HG03108 (cell line): ENCODE measurements around the gene RGL3.
"Not testable (repeated sequence)": the region's sequence is repeated elsewhere in the genome, so short reads cannot be mapped to it uniquely, and the experiment has no call there.

Experiments used
- ATAC-seq: cut with Tn5 transposase; IDR thresholded peaks from one replicate; pipeline ENCODE4 v1.9.1; 2021; ENCODE audit warnings: moderate library complexity; ENCODE audit not compliant: unreplicated experiment

The RGL3 gene

DNA sequence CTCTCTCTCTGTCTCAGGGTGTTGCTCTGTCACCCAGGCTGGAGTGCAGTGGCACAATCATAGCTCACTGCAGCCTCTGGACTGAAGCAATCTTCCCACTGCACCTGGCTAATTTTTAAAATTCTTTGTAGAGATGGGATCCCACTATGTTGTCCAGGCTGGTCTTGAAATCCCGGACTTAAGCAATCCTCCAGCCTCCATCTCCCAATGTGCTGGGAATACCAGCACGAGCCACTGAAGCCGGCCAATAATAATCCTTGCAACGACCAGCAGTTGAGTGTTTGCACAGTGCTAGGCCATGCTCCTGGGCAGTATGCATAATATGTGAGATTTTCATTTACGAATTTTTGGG lies 34.4 kb downstream of the RGL3 start:
- ATAC-seq, result no peak

DNA sequence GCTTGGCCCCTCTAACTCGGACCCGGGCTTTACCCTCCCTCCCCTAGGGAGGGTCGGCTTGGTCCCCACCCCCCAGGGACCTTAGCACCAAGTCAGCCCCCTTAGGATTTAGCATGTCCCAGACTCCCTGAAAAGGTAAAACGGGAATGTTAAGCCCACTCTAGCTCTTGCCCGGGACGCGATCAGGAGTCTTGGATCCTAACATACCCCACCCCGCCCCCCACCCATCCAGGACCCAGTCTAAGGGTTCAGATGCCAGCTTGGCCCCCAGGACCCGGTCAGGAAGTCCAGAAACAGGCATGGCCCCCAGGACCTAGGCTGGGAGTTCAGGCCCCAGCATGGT lies 35.4 kb downstream of the RGL3 start:
- ATAC-seq, result no peak

GRCh38 chr19:11382898-11383705 lies 36.0 kb downstream of the RGL3 start:
- ATAC-seq, result no peak

GRCh38 chr19:11380653-11381537 lies 38.2 kb downstream of the RGL3 start:
- ATAC-seq, result peak; percentile 66

GRCh38 chr19:11379857-11380350 lies 39.2 kb downstream of the RGL3 start:
- no peak for ATAC-seq

DNA sequence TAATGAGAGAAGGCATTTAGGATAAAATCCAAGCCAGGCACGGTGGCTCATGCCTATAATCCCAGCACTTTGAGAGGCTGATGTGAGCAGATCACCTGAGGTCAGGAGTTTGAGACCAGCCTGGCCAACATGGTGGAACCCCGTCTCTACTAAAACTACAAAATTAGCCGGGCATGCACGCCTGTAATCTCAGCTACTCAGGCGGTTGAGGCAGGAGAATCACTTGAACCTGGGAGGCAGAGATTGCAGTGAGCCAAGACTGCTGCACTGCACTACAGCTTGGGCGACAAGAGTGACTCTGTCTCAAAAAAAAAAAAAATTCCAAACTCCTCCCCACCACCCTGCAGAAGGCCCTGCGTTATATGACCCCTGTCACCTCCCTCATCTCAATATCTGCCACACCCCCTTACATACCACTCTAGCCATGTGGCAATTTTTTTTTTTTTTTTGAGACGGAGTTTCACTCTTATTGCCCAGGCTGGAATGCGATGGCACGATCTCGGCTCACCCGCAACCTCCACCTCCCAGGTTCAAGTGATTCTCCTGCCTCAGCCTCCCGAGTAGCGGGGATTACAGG lies 39.8 kb downstream of the RGL3 start:
- not testable (repeated sequence) for ATAC-seq

DNA sequence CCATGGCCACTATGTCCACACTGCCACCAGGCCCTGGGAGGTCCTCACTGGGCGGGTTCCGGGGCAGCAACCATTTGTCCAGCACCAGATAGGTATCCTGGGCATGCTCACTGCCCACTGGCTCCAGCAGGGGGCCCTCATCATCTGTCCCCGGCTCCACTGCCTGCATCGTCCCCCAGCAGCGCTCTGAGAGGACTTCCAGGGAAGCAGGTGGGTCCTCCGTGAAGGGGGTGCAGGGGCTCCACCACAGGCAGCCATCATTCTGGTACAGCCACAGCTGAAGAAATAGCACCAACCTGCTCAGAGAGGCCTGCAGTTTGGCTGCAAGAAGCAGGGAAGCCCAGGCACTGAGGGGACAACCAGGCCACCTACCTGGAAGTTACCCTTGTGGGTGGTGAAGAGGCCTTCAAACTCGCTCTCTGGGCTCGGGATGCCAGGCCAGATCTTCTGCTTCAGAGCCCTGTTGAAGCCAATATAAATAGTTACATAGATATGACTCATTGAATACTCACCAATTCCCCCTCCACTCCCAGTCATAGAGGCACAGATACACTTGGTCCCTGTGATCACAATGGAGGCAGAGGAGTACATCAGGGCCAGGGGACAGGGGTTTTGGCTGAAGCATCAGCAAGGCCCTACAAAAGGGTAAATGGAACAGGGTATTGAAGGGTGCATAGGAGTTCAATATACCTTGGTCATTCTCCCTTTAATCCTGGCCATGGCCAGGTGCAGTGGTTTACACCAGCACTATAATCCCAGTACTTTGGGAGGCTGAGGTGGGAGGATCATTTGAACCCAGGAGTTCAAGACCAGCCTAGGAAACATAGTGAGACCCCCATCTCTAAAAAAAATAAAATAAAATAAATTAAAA lies 40.6 kb downstream of the RGL3 start:
- ATAC-seq, result no peak

DNA sequence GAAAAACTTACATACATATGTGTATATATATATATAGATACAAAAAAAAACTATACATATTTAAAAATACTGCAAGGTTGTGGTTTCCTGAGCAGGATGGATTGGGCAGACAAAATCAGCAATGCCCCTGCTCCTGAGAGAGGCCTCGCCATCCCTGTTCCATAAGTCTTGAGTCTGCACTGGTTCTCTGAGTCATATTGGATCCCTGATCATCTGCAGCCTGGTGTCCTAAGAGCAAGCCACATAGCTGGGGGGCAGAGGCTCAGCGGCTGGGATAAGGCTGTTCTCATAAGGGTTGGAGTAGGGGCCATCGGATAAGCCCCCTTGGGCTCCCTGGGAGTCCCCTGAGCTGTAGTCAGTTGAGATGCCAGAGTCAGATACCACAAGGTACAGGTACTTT lies 41.4 kb downstream of the RGL3 start:
- ATAC-seq, result no peak

DNA sequence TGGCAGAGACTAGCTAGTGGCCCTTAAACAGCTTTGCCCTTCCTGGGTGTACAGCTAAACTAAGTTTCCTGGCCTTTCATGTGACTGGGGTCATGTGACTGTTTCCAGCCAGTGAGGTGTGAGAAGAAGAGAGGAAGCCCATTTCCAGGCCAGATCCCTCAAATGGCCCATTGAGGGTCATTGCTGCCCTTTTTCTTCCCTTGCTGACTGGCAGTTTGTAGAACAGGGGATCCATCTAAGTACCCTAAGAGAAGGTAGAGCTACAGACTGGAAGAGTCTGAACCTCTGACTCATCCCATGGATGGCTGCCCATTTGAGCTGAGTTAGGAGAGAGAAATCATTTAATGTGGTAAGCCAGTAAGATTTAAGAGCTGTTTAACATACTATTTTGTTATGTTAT lies 41.9 kb downstream of the RGL3 start:
- no peak for ATAC-seq

DNA sequence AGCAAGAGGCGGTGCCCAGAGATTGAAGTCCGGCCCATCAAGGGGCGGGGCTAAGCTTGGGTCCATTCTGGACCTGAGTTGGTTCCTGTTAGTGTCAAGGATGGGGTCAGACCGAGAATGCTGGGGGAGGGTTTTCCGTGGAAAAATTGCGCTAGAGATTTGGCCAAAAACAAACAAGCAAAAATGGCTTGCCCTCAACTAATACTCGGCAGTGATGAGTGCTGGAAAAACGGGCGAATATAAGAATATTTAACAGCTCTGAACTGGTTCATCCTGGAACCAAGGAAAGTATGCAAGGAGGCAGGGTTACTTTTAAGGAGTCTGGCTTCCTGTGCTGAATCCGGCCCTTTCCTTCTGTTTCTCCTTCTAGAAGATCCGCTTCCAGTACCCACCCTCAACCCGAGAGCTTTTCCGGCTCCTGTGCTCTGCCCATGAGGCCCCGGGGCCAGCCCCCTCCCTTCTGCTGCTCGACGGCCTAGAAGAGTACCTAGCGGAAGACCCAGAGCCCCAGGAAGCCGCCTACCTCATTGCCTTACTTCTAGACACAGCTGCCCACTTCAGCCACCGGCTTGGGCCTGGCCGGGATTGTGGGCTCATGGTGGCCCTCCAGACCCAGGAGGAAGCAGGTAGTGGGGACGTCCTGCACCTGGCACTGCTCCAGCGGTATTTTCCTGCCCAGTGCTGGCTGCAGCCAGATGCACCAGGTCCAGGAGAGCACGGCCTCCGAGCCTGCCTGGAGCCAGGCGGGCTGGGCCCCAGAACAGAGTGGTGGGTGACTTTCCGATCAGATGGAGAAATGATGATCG lies 43.8 kb downstream of the RGL3 start:
- no peak for ATAC-seq

GRCh38 chr19:11374433-11375142 lies 44.5 kb downstream of the RGL3 start, which contains the start of gene SWSAP1:
Gene SWSAP1 (plus strand): TSS chr19:11374666. CDS start chr19:11374681, 15 bp downstream.
- peak; percentile 78 for ATAC-seq

- ATAC-seq, result no peak
These were observed 45.2 kb downstream of the RGL3 start for GRCh38 chr19:11373885-11374432.

- no peak for ATAC-seq
These were observed 45.8 kb downstream of the RGL3 start for GRCh38 chr19:11373166-11373884.

DNA sequence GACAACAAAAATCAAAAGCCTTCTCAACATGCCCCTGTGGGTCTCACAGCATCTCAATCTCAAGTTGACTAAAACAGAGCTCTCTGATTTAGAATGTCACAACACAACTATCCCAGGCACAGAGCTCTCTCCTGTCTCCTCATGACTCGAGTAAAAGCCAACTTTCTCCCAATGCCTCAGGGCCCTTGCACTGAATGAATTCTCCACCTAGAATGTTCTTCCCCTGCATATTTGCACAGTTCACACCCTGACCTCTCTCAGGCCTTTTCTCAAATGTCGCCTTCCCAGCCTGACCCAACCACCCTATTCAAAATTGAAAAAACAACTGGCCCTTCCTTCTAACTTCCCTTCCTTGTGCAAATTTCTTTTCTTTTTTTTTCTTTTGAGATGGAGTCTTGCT lies 48.4 kb downstream of the RGL3 start:
- no peak for ATAC-seq

- no peak for ATAC-seq
These were observed 51.6 kb downstream of the RGL3 start for GRCh38 chr19:11367528-11367927.

DNA sequence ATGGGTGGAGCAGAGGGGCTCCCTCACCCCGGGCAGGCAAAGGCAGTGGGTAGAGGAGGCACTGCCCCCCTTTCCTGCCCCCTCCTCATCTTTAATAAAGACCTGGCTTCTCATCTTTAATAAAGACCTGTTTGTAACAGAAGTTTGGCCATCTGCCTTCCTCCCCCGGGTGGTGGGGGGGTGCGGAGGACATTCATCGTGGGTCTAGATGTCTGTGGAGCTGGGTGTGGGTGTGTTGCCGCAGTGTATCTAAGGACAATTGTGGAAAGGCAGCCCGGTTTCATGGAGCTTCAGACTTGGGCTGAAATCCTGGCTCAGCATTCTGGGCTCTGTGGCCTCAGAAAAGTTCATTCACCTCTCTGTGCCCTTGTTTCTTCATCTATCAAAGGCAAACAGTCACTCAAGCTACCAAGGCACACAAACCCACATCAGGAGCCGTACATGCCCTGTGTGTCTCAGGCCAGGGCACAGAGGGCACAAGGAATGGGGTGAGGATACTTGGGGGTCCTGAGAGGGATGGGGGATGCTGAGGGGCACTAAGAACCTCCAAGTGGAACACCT lies 53.5 kb downstream of the RGL3 start:
- no peak for ATAC-seq

DNA sequence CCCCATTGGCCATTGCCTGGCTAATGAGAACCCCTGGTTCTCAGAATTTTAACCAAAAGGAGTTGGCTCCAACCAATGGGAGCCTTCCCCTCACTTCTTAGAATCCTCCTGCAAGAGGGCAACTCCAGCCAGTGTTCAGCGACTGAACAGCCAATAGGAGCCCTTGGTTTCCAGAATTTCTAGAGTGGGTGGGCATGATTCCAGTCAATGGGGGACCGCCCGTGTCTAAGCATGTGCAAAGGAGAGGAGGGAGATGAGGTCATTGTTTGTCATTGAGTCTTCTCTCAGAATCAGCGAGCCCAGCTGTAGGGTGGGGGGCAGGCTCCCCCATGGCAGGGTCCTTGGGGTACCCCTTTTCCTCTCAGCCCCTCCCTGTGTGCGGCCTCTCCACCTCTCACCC lies 54.2 kb downstream of the RGL3 start:
- ATAC-seq, result no peak

- no peak for ATAC-seq
These were observed 54.7 kb downstream of the RGL3 start for GRCh38 chr19:11364296-11364904.
